HG03575 (cell line): ENCODE measurements around the gene CCDC137.

Experiments used
- ATAC-seq: cut with Tn5 transposase; IDR thresholded peaks from one replicate; pipeline ENCODE4 v1.9.1; 2021; ENCODE audit not compliant: unreplicated experiment, insufficient number of reproducible peaks, low FRiP score; ENCODE audit errors: extremely low read depth

The CCDC137 gene

DNA sequence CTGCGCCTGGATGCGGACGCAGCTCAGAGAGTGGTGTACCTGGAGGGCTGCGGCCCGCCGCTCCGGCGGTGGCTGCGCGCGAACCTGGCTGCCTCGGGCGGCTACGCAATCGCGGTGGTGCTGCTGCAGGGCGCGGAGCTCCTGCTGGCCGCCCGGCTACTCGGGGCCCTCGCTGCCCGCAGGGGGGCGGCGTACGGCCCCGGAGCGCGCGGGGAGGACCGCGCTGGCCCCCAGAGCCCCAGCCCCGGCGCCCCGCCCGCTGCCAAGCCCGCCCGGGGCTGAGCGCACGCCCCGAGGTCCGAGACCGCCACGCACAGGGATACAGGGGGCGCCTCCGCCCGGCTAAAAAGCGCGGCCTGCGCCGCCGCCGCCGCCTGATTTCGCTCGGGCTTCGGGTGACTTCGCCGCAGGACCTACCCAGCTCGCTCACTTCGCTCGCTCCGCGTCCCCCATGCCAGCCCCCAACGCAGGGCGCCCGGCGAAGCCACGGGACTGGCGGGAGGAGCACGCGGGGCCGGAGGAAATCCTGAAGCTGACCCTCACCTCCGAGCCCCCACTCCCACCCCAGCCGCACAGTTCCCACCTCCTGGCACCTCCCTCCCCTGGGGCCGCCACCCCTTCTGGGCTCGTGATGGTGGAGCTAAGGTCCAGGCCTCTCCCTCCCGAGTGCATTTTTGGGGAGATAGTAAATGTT, 18.4 kb upstream of the CCDC137 start:
- no peak for ATAC-seq

GRCh38 chr17:81648707-81649085, 17.8 kb upstream of the CCDC137 start:
- no peak for ATAC-seq

DNA sequence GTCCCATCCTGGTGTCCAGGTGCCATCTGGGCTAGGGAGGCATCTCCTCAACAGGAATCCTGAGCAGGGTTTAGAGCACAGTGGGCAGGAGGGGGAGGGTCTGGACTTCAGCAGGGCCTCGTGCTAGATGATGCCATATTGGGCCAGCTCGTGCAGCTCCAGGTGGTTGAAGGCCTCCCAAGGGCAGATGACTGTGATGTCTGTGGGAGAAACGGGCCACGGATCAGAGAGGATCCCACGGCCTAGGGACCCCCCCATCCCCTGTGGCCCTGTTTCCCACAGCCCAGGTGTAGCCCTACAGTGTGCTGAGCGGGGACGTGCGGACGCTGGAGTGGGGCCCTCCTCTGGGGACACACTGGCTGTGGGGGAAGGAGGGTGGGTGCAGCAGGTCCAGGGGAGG, 15.6 kb upstream of the CCDC137 start:
- ATAC-seq = no peak

DNA sequence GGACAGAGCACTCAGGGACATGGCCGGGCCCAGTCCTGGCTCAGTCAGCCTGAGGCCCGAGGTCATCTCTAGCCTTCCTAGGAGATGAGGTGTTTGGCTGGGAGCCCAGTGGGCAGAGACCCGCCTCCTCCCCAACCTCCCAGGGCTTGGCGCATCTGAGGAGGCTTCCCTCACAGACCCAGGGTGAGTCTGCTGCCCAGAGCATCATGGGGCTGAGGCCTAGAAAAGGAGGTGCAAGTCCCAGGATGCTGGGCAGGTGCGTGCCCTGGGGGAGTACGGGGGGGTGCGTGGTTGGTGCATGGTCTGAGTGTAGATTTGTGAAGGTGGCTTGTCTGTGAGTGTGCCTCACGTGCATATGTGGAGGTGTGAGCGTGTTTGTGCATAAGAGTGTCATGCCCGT, 14.8 kb upstream of the CCDC137 start:
- ATAC-seq = no peak

DNA sequence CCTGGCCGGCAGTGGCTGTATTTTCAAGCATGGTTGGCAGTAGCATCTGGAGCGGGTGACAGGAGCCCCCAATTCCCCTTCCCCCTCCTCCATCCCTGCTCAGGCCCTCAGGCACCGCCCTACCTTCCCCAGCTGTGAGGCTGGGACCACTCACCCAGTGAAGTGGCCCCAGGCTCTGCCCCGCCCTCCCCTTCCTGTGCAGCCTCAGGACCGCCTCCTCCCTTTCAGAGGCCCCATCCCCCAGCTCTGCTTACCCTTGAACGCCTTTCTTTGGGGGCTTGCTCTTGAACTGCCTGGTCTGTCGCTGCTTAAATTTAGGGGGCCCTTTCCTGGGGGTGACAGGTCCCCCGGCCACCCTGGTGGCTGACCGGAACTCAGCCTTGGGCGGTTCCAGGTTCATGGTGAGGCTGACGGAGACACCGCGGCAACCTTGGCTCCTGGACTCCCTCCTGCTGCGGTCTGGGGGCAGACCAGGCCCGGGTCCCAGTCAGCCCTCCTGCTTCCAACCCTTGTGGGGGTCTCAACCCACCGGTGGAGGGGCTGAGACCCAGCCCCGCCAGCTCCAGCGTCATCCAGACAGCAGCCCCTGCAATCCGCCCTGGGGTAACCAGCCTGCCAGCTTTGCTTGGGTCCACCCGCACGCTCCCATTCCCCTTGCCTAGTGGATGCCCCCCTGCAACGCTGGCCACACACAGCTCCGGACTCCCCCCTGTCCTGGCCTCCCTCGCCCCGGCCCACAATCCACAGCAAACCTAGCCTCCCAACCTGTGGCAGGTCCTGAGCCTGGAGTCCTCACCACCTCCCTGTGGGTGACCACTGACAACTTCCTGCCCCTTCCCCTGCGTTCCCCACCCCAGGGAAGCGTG, 13.4 kb upstream of the CCDC137 start:
- ATAC-seq = no peak

DNA sequence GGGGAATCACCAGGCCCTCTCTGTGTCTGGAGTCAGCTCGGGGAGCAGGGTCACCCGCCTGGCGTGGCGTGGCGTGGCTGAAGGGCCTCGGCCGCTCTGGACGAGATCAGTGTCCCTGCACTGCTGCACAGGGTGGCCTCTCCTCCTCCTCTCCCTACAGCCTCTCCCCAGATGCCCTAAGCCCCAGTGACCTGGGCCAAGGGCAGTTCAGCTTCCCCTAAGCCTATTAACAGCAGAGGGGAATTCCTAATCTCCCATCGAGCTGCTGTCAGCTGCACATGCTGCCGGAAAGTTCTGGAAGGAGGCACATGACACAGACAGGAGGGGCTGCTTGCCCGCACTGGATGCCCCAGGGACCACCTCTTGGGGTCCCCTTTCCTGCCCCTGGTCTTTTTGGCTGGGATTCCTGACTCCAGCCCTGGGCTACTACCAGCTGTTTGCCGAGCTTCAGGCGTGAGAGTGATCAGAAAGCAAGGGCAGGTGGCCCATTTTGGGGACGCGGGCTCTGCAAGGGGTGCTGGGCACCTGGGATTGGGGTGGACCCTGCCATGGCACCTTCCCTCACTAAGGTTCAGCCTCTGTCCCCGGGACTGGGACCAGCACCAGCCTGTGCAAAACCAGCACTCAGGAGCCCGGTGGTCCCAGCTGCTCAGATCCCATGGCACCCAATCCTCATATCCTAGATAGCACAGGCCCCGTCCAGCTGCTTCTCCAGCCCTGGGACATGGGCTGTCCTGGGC, 11.0 kb upstream of the CCDC137 start:
- ATAC-seq = no peak

DNA sequence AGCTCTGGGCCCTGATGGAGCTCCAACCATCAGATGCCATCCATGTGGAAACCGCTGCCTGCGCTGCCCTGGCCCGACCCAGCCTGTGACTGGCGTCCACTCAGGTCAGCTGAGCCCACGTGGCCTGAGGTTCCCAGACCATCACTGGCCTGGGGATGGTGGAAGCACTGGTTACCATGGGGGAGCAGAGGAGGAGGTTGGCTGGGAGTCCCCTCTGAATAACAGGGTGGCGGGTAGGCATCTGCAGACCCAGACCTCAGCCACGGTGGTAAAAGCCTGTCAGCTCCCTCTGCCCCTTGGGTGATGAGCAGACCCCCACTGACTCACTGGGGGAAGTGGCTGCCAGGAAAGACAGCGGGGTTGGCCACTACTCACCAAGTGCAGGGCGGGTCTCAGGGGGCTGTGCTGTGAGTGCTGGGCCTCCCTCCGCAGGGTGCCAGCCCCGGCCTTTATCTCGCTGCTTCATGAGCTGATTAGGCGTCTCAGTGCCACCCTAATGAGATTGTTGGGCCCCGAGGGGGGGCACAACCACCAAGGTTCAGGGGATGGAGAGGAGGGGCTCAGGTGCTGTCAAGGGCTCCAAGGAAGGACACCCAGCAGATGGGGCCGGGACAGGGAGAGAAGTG, 10.3 kb upstream of the CCDC137 start, which contains the start of gene PDE6G:
TSS of gene PDE6G (minus strand) at position 425 of the 626 bp plus-strand sequence. CDS start 3,237 bp downstream, outside the sequence.
- no peak for ATAC-seq

DNA sequence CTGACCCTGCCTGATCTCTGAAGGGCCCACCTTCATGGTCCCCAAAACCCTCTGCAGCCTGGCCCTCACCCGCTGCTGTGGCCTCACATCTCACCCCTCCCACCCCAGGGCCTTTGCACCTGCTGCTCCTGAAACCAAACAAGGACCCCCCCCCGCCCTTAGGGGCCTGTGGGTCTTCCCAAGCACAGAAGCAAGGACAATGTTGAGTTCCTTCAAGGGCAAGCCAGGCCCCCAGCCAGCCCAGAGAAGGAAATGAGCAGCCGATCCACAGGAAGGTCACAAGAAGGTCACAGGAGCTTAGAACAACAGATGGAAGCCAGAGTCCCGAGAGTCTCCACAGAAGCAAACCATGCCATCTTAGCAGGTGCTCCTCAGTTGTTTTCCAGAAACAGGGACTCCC, 9.7 kb upstream of the CCDC137 start:
- no peak for ATAC-seq

DNA sequence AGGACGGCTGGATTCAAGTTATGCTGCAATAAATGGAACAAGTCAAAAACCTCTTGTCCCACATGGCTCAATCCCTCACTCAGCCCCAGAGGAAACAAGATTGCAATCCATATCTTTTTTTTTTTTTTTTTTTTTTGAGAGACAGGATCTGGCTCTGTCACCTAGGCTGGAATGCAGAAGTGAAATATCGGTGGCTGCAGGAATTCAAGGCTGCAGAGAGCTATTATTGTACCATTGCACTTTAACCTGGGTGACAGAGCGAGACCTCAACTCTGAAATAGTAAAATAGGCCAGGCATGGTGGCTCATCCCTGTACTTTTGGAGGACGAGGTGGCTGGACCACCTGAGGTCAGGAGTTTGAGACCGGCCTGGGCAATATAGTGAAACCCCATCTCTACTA, 7.5 kb upstream of the CCDC137 start:
- ATAC-seq = no peak

GRCh38 chr17:81660441-81660840, 6.1 kb upstream of the CCDC137 start:
- no peak for ATAC-seq

- no peak for ATAC-seq
Observed at GRCh38 chr17:81662002-81662401, 4.5 kb upstream of the CCDC137 start.

DNA sequence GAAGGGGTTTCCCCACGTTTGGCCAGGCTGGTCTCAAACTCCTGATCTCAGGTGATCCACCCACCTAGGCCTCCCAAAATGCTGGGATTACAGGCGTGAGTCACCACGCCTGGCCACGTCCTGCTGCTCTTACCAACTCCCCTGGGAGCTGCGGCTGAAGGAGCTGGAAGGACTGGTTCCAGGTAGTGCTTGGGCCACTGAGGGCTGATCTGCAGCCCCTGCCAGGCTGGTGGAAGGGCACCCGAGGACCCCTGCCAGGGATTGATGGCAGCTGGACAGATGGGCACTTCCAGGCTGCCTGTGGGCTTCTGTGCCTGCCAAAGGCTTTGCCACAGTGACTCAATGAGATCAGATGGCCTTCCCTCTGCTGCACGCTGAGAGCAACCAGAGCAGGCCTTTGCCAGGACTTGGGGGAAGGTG, 2.5 kb upstream of the CCDC137 start:
- no peak for ATAC-seq

GRCh38 chr17:81665205-81666091, 1.1 kb upstream of the CCDC137 start:
- no peak for ATAC-seq

GRCh38 chr17:81666092-81666341, 520 bp upstream of the CCDC137 start:
- ATAC-seq = no peak

DNA sequence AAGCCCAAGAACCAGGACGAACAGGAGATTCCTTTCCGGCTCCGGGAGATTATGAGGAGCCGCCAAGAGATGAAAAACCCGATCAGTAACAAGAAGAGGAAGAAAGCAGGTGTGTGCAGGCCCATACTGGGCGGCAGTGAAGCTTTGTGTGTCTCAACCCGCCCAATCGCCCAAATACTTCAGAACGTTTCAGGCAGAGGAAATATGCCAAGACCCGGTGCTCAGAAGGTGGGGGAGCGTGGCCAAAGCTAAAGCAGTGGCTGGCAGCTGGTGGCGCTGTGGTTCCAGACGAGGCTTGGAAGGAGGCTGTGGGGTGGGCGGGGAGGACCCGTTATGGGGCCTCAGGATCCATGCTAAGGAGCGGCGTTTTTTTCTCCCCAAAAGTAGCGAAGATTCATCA, 1.2 kb downstream of the CCDC137 start:
- ATAC-seq = no peak

DNA sequence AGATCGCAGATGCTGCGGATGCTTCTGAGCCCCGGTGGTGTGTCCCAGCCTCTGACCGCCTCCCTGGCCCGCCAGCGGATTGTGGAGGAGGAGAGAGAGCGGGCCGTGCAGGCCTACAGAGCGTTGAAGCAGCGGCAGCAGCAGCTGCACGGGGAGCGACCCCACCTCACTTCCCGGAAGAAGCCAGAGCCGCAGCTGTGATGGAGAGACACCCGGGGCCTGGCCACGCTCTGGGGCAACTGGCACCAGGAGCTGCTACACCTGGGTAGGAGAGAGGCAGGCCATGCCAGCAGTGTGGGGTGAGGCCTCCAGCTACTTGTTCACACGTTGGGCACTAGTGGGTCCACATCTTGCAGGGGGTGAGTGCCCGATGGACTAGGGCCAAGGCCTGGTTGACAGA, 6.0 kb downstream of the CCDC137 start:
- ATAC-seq = no peak

- no peak for ATAC-seq
Observed at GRCh38 chr17:81672954-81673353, 6.4 kb downstream of the CCDC137 start.

DNA sequence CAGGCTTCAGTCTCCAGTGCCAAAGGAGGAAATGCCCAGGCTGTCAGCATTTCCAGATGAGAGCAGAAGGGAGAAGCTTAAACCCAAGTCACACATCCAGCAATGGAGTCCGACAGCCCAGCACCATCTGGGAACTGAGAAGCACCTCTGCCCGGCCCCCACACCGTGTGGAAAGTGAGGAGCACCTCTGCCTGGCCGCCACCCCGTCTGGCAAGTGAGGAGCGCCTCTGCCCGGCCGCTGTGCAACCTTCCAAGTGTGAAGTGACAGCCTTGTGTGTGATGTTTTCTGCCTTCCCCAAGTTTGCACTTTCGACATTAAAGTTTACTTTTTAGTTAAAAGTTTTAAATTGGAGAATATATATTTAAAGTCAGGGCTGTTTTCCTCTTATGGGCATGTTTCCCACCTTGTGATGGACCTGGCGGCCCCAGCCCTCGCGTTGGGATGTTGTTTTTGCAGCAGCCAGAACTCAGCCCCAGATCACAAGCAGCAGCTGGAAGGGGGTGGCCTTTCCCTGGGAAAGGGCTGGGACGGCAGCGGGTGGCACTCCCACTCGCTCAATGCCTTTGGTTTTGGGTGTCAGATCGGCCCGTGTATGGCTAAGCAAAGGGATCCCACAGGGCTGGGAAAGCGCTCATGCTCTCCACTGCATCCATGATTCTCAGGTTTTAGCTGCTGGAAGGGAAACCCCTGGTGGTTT, 7.2 kb downstream of the CCDC137 start:
- ATAC-seq = no peak
